Epithelial cell of prostate (primary cell): ENCODE measurements around the gene SH2D3A.
"Not testable (repeated sequence)": the region's sequence is repeated elsewhere in the genome, so short reads cannot be mapped to it uniquely, and the experiment has no call there.

ENCODE experiments used
- DNase-seq: peaks from one replicate; pipeline ENCODE4 v3.0.0-alpha.2; 2011; ENCODE audit warnings: low read depth, low spot score
- H3K27ac ChIP-seq: fragments of 450-650 bp; 2 replicates; pipeline ENCODE4 v1.5.1; 2017; ENCODE audit warnings: mild to moderate bottlenecking

SH2D3A gene

GRCh38 chr19:6767357-6768235 is at the start of gene SH2D3A:
SH2D3A (minus strand) TSS chr19:6767435; CDS start chr19:6763748, 3,687 bp downstream.
- peak within 1 kb of the TSS; percentile 97 for H3K27ac ChIP-seq

GRCh38 chr19:6813659-6814058 is 46.4 kb upstream of the SH2D3A start:
- no peak for DNase-seq
- H3K27ac ChIP-seq = no peak overlapping the region

More at GRCh38 chr19:6767357-6768235, at the start of gene SH2D3A:
- peak; percentile 81 for DNase-seq

- DNase-seq = no peak
- H3K27ac ChIP-seq = no peak overlapping the region
These were observed 45.4 kb upstream of the SH2D3A start for GRCh38 chr19:6812612-6813011.

- no peak overlapping the region for H3K27ac ChIP-seq
- peak; percentile 50 for DNase-seq
These were observed 44.7 kb upstream of the SH2D3A start for GRCh38 chr19:6811906-6812305.

GRCh38 chr19:6811378-6811777 is 44.1 kb upstream of the SH2D3A start:
- H3K27ac ChIP-seq = no peak overlapping the region
- DNase-seq = no peak

GRCh38 chr19:6809262-6809661 is 42.0 kb upstream of the SH2D3A start:
- DNase-seq = no peak
- H3K27ac ChIP-seq = no peak overlapping the region

- no peak for DNase-seq
- no peak overlapping the region for H3K27ac ChIP-seq
These were observed 41.3 kb upstream of the SH2D3A start for GRCh38 chr19:6808494-6808893.

- H3K27ac ChIP-seq = no peak overlapping the region
- DNase-seq = no peak
These were observed 40.1 kb upstream of the SH2D3A start for GRCh38 chr19:6807291-6807690.

- no peak for DNase-seq
- no peak overlapping the region for H3K27ac ChIP-seq
These were observed 39.3 kb upstream of the SH2D3A start for GRCh38 chr19:6806488-6806887.

- no peak overlapping the region for H3K27ac ChIP-seq
- no peak for DNase-seq
These were observed 35.8 kb upstream of the SH2D3A start for GRCh38 chr19:6803036-6803404.

GRCh38 chr19:6802336-6803035 is 35.3 kb upstream of the SH2D3A start:
- peak overlapping the region; percentile 96 for H3K27ac ChIP-seq
- no peak for DNase-seq

GRCh38 chr19:6801485-6802086 is 34.4 kb upstream of the SH2D3A start:
- peak overlapping the region; percentile 96 for H3K27ac ChIP-seq
- DNase-seq = no peak

- peak; percentile 99 for DNase-seq
- H3K27ac ChIP-seq = peak overlapping the region; percentile 96
These were observed 33.8 kb upstream of the SH2D3A start for GRCh38 chr19:6800991-6801484.

- not testable (repeated sequence) for DNase-seq
- peak overlapping the region; percentile 96 for H3K27ac ChIP-seq
These were observed 33.0 kb upstream of the SH2D3A start for GRCh38 chr19:6800160-6800790.

- DNase-seq = no peak
- H3K27ac ChIP-seq = no peak overlapping the region
These were observed 30.4 kb upstream of the SH2D3A start for GRCh38 chr19:6797646-6798045.

- H3K27ac ChIP-seq = no peak overlapping the region
- no peak for DNase-seq
These were observed 29.0 kb upstream of the SH2D3A start for GRCh38 chr19:6796278-6796677.

- DNase-seq = no peak
- H3K27ac ChIP-seq = no peak overlapping the region
These were observed 27.6 kb upstream of the SH2D3A start for GRCh38 chr19:6794686-6795431.

- no peak overlapping the region for H3K27ac ChIP-seq
- DNase-seq = no peak
These were observed 26.7 kb upstream of the SH2D3A start for GRCh38 chr19:6793973-6794372.

- no peak for DNase-seq
- no peak overlapping the region for H3K27ac ChIP-seq
These were observed 26.2 kb upstream of the SH2D3A start for GRCh38 chr19:6793411-6793810.

GRCh38 chr19:6791237-6791636 is 24.0 kb upstream of the SH2D3A start:
- H3K27ac ChIP-seq = no peak overlapping the region

More at GRCh38 chr19:6791237-6791636, 24.0 kb upstream of the SH2D3A start:
- no peak for DNase-seq
